CD4-positive, alpha-beta T cell treated with Interleukin-1 beta for 1 hour (primary cell): Measurements from ENCODE around the gene TMEM272.

Experiments
- DNase-seq, 2 donors: peaks; one replicate each; pipeline ENCODE4 v3.0.0-alpha.2; 2020 to 2022

TMEM272 gene

GRCh38 chr13:51776179-51776578 is 68.8 kb downstream of the TMEM272 start:
- DNase-seq = no peak

- no peak for DNase-seq
Observed at GRCh38 chr13:51773515-51773914, 71.5 kb downstream of the TMEM272 start.

GRCh38 chr13:51772781-51773180 is 72.2 kb downstream of the TMEM272 start:
- DNase-seq = no peak

GRCh38 chr13:51772105-51772455 is 72.9 kb downstream of the TMEM272 start:
- no peak for DNase-seq

- DNase-seq = no peak
Observed at GRCh38 chr13:51771418-51772104, 73.4 kb downstream of the TMEM272 start.

GRCh38 chr13:51770681-51771417 is 74.1 kb downstream of the TMEM272 start:
- DNase-seq = no peak

GRCh38 chr13:51770160-51770559 is 74.8 kb downstream of the TMEM272 start:
- DNase-seq = no peak

GRCh38 chr13:51769455-51770127 is 75.4 kb downstream of the TMEM272 start:
- no peak for DNase-seq

GRCh38 chr13:51768976-51769375 is 76.0 kb downstream of the TMEM272 start:
- no peak for DNase-seq

GRCh38 chr13:51768378-51768921 is 76.5 kb downstream of the TMEM272 start:
- no peak for DNase-seq

- DNase-seq = no peak
Observed at GRCh38 chr13:51767100-51767499, 77.9 kb downstream of the TMEM272 start.

- DNase-seq = no peak
Observed at GRCh38 chr13:51765142-51765515, 79.8 kb downstream of the TMEM272 start.

- peak; percentile 51 to 59 for DNase-seq
Observed at GRCh38 chr13:51764184-51765141, 80.5 kb downstream of the TMEM272 start.

GRCh38 chr13:51763486-51763885 is 81.5 kb downstream of the TMEM272 start:
- no peak for DNase-seq
